HG03139 (cell line): ENCODE results near the gene TREX2.

Source experiments
- ATAC-seq: cut with Tn5 transposase; IDR thresholded peaks from one replicate; pipeline ENCODE4 v1.9.1; 2021; ENCODE audit not compliant: unreplicated experiment

The TREX2 gene

GRCh38 chrX:153440556-153441135 lies 5.2 kb downstream of the TREX2 start:
- ATAC-seq = no peak

- no peak for ATAC-seq
These were observed 5.9 kb downstream of the TREX2 start for GRCh38 chrX:153439977-153440376.

GRCh38 chrX:153438532-153438931 lies 7.3 kb downstream of the TREX2 start:
- no peak for ATAC-seq

- no peak for ATAC-seq
These were observed 10.0 kb downstream of the TREX2 start for GRCh38 chrX:153435845-153436244.

- ATAC-seq = no peak
These were observed 11.1 kb downstream of the TREX2 start for GRCh38 chrX:153434801-153435200.

GRCh38 chrX:153433781-153434285 lies 12.0 kb downstream of the TREX2 start:
- ATAC-seq = no peak

- ATAC-seq = no peak
These were observed 12.6 kb downstream of the TREX2 start for GRCh38 chrX:153433161-153433680.

GRCh38 chrX:153430796-153431195 lies 15.1 kb downstream of the TREX2 start:
- ATAC-seq = no peak

GRCh38 chrX:153426204-153426603 lies 19.7 kb downstream of the TREX2 start:
- ATAC-seq = no peak

GRCh38 chrX:153423652-153424051 lies 22.2 kb downstream of the TREX2 start:
- no peak for ATAC-seq

GRCh38 chrX:153421856-153422255 lies 24.0 kb downstream of the TREX2 start:
- no peak for ATAC-seq

GRCh38 chrX:153420851-153421599 lies 24.8 kb downstream of the TREX2 start:
- ATAC-seq = no peak

- ATAC-seq = no peak
These were observed 28.2 kb downstream of the TREX2 start for GRCh38 chrX:153417637-153418036.

- ATAC-seq = no peak
These were observed 28.9 kb downstream of the TREX2 start for GRCh38 chrX:153416781-153417450.

GRCh38 chrX:153414856-153415510 lies 30.9 kb downstream of the TREX2 start:
- no peak for ATAC-seq

GRCh38 chrX:153413731-153414130 lies 32.1 kb downstream of the TREX2 start:
- ATAC-seq = no peak

GRCh38 chrX:153412746-153413720 lies 32.8 kb downstream of the TREX2 start:
- ATAC-seq = no peak

- no peak for ATAC-seq
These were observed 33.8 kb downstream of the TREX2 start for GRCh38 chrX:153411988-153412574.

GRCh38 chrX:153411255-153411987 lies 34.4 kb downstream of the TREX2 start, which contains the start of gene ZFP92:
ZFP92 (plus strand) TSS chrX:153411472; CDS start chrX:153418323, 6,851 bp downstream.
- peak; percentile 59 for ATAC-seq
